CD4-positive, alpha-beta T cell treated with Interleukin-2 at 100 ng/mL for 4 hours (primary cell): ENCODE measurements around the gene MAJIN.

Experiments
- DNase-seq: peaks from one replicate; pipeline ENCODE4 v3.0.0-alpha.2; 2020; ENCODE audit warnings: low spot score

Gene MAJIN

DNA sequence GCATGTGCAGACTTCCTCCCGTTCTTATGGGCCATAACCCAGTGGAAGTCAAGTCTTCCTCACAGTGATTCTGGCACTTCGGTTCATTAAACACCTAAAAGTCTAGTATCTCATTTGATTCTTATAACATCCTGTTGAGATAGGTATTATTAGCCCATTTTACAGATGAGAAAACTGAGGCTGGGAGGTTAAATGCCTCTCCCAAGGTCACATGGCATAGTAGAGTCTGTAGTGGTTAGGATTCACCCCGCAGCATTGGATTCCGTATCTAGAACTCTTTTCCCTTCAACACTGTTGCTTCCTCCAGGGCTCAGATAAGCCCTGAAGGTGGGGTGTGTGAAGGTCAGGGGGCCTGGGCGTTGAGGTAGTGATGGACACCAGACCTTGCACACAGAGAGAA, 39.6 kb downstream of the MAJIN start:
- DNase-seq = no peak

GRCh38 chr11:64931290-64931689, 40.6 kb downstream of the MAJIN start:
- no peak for DNase-seq

- DNase-seq = no peak
Measured at GRCh38 chr11:64930340-64930739, 41.6 kb downstream of the MAJIN start.

- no peak for DNase-seq
Measured at GRCh38 chr11:64929625-64930024, 42.3 kb downstream of the MAJIN start.

- DNase-seq = no peak
Measured at GRCh38 chr11:64928957-64929356, 43.0 kb downstream of the MAJIN start.

- no peak for DNase-seq
Measured at GRCh38 chr11:64926689-64927088, 45.2 kb downstream of the MAJIN start.

GRCh38 chr11:64925536-64926436, 46.1 kb downstream of the MAJIN start:
- no peak for DNase-seq

- no peak for DNase-seq
Measured at GRCh38 chr11:64924910-64925284, 47.0 kb downstream of the MAJIN start.

DNA sequence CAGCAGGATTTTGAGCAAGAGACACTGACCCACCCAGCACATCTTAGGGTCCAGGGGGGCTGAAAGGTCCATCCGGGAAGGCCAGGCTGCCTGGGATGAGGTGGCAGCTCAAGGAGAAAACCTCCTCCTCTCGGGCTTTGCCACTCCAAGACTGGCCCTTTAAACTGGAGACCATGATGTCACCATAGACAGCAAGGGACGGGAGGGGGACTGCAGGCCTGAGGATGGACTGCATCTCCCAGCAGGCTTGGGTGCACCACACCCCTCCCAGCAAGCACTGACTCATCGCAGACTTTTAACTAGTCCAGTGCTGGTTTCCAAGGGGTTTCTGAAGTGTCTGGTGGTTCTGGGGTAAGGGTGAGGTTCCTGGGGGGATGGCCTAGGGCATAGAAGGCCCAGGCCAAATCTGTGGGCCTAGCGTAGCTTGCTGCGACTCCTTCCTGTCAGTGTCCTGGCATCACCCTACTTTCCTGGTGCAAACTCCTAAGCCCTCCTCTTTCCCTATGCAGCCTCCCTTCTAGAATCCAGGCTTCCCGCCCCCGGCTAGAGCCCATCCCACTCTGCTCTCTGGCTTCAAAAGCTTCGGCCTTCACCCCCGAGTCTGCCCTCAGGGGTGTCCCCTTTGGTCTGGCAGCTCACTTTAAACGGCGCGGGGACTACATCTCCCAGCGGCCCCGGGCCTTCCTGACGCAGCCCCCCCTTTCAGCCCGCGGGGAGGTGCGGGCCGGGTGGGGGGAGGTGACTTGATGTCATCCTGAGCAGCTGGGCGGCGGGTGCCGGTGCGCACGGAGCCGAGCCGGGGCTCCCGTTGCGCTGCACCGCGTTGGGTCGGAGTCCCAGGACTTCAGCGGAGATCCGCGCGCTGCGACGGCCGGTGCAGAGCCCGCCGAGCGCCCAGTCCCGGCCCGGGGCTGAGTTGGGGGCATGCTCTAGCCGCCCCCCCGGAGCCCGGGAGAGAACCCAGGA, 47.7 kb downstream of the MAJIN start, which contains the start of gene PPP2R5B:
PPP2R5B (plus strand) TSS at position 746 of the 966 bp plus-strand sequence. CDS start 1,046 bp downstream, outside the sequence.
- DNase-seq = peak; percentile 93

- DNase-seq = no peak
Measured at GRCh38 chr11:64923151-64923661, 48.7 kb downstream of the MAJIN start.

DNA sequence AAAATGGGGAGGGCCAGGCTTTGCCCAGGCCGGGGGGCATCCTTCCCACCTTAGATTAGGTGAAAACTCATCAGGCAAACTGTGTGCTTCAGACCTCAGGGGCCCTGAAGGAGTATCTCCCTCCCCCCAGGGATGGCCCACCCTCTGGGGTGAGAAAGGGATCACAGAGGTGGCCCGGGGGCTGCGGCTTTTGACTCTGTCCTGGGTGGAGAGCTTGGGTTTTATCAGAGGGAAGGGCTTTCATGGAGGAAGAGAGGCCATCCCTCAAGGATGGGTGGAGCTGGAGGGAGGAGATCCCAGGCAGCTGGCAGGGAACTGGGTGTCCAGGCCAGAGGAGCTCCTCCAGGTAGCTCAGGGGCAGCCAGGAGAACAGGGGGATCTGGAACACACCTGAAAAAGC, 50.5 kb downstream of the MAJIN start:
- no peak for DNase-seq

- DNase-seq = no peak
Measured at GRCh38 chr11:64920124-64920523, 51.8 kb downstream of the MAJIN start.

- no peak for DNase-seq
Measured at GRCh38 chr11:64919627-64920026, 52.3 kb downstream of the MAJIN start.

DNA sequence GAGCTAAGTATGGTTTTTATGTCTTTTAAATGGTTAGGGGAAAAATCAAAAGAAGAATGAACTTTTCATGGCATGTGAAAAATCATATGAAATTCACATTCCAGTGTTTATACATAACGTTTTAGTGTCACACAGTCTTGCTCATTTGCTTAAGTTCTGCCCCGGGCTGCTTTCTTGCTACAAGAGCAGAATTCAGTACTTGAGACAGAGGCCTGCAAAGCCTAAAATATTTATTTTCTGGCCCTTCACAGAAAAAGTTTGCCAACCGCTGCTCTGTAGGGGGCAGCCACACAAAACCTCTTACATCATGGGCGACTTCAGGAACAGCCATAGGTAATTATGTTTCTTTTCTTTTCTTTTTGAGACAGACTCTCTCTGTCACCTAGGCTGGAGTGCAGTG, 53.9 kb downstream of the MAJIN start:
- DNase-seq = peak; percentile 1

GRCh38 chr11:64917663-64917995, 54.3 kb downstream of the MAJIN start:
- no peak for DNase-seq

GRCh38 chr11:64916775-64917662, 54.9 kb downstream of the MAJIN start, which contains the start of gene ATG2A:
ATG2A (minus strand) TSS chr11:64917209; CDS start chr11:64917135, 74 bp downstream.
- DNase-seq = peak; percentile 100

DNA sequence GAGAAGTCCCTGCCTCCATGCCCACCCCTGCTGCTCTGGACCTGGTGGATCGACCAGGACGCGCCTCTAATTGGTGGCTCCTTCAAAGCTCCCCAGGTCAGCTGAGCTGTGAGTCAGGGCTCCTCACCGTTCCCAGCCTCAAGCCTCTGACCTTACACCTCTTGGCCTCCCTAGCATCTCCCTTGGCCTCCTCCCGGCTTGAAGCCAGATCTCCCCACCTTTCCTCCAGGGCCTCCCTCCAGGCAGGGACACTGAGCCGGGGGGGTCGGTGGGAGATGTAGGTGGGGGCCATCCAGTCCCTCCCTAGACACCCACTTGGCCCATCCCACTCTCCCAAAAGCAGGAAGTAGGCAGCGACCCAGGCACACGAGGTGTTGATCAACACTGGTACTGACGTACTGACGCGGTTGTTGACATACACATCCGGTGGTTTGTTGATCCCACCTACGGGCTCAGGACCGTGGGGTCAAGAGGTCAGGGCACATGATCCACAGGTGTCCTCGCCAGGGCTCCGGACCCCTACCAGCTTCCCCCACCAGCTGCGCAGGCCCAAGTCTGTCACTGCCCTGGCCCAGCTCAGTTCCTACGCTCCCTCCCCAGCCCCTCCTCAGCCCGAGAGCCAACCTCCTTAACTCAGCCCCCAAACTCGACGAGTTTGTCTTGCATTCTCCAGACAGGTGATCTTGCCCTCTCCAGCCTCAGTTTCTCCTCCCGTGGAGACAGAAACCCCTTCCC, 55.7 kb downstream of the MAJIN start:
- peak; percentile 42 for DNase-seq

DNA sequence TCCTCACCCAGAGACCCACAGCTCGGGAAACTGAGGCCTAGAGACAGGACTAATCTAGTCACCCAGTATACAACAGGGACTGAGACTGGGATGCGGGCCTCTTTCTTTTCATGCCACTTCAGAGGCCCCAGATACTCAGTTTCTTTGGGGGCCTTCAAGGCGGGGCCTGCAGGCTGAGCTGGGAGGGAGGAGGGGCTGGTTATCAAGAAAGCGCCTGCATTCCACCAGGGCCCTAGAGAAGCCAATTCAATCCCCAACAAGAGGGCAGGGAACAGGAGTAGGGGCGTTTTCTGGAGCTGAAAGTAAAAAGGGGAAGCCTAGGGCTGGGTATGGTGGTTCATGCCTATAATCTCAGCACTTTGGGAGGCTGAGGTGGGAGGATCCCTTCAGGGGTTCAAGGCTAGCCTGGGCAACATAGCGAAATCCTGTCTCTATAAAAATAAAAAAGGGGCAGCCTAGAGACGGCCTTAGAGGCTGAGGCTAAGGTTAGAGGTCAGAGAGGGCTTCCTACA, 56.5 kb downstream of the MAJIN start:
- DNase-seq = no peak

GRCh38 chr11:64914123-64914522, 57.8 kb downstream of the MAJIN start:
- no peak for DNase-seq

DNA sequence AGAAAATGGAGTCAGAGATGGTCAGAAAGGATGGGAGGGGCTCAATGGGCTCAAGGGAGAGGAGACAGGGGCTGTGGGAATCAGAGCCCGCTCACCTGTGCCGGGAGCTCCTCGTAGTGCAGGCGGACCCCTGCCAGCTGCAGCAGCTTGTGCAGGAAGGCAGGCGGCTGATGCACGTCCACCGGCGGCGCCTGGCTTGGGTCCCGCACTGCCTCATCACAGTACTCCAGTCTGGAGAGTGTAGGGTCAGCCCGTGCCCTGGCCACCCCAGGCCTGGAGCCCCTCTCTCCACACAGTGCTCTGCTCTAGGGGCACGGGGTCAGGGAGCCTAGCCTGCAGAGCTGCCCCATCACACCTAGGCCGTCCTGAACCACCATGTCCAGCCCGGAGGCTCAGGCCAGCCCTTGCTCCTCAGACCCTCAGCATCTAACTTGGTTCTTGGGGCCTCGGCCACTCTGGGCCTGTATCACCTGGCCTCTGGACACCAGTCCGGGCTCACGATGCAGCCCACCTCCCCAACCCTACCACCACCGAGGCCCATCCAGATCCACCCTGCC, 58.7 kb downstream of the MAJIN start:
- no peak for DNase-seq
